ENCODE results near the gene TPI1. TPM values are rescaled to one million over a fixed set of nuclear protein-coding genes. Genes with fewer than 3 reads are reported as not detected.

TPI1 gene
- total RNA-seq, 1 experiment from 2014 or later: 549 TPM

GRCh38 chr12:6852651-6853354 is 14.5 kb upstream of the TPI1 start:
- peak overlapping the region; percentile 88 for H3K4me3 Mint-ChIP-seq (ENCODE audit: unreplicated experiment)
- TF ChIP-seq, protein P1, sequence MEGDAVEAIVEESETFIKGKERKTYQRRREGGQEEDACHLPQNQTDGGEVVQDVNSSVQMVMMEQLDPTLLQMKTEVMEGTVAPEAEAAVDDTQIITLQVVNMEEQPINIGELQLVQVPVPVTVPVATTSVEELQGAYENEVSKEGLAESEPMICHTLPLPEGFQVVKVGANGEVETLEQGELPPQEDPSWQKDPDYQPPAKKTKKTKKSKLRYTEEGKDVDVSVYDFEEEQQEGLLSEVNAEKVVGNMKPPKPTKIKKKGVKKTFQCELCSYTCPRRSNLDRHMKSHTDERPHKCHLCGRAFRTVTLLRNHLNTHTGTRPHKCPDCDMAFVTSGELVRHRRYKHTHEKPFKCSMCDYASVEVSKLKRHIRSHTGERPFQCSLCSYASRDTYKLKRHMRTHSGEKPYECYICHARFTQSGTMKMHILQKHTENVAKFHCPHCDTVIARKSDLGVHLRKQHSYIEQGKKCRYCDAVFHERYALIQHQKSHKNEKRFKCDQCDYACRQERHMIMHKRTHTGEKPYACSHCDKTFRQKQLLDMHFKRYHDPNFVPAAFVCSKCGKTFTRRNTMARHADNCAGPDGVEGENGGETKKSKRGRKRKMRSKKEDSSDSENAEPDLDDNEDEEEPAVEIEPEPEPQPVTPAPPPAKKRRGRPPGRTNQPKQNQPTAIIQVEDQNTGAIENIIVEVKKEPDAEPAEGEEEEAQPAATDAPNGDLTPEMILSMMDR (IDR thresholded peaks at IDR 0.05; ENCODE audit: unreplicated experiment): no peak
- H3K27me3 Mint-ChIP-seq (ENCODE audit: insufficient read depth, unreplicated experiment): no peaks in the 10 kb centered on the region
- CTCF ChIA-PET: interaction anchor here (0.6 to 7.3 kb wide), 10 partner anchors 13 to 282 kb away, joined by 3 to 40 read pairs (median 4); partner anchors contain the start of gene SPSB2
- peaks cover 31% of the 10 kb centered on the region for H3K4me1 Mint-ChIP-seq (ENCODE audit: insufficient read depth, unreplicated experiment)
- H3K27ac Mint-ChIP-seq (ENCODE audit: low read depth, unreplicated experiment): peak overlapping the region; percentile 90
- BruUV-seq (replicated peaks): no TSS peak
- no peaks in the 10 kb centered on the region for H3K9me3 Mint-ChIP-seq (ENCODE audit: unreplicated experiment)
- peak; percentile 38 for DNase-seq (ENCODE audit: unreplicated experiment)
- intact Hi-C loops (cut with micrococcal nuclease): loop anchor here (1.0 kb wide), 1 partner anchor 38 kb away; no protein-coding TSS in a partner anchor
- H3K36me3 Mint-ChIP-seq (ENCODE audit: insufficient read depth, unreplicated experiment): peaks cover 52% of the 10 kb centered on the region
- POLR2A ChIA-PET: interaction anchor here (0.6 to 7.9 kb wide), 27 partner anchors 9 to 654 kb away, joined by 3 to 130 read pairs (median 6); partner anchors contain the start of genes C12orf57, COPS7A, GNB3 and MLF2

- TF ChIP-seq, protein P1 (IDR thresholded peaks at IDR 0.05; ENCODE audit: unreplicated experiment): no peak
- no peak for DNase-seq (ENCODE audit: unreplicated experiment)
- ChIA-PET POLR2A (interaction anchor here (0.5 to 7.9 kb wide), 17 partner anchors 8 to 248 kb away, joined by 3 to 130 read pairs (median 10); partner anchors contain the start of genes COPS7A, MLF2, PTMS and SPSB2), CTCF (interaction anchor here (0.7 to 7.3 kb wide), 8 partner anchors 12 to 283 kb away, joined by 3 to 40 read pairs (median 8); partner anchors contain the start of gene SPSB2)
- Mint-ChIP-seq H3K27ac (ENCODE audit: low read depth, unreplicated experiment) (peak overlapping the region; percentile 90), H3K4me1 (ENCODE audit: insufficient read depth, unreplicated experiment) (peaks cover 31% of the 10 kb centered on the region), H3K27me3 (ENCODE audit: insufficient read depth, unreplicated experiment) (no peaks in the 10 kb centered on the region), H3K4me3 (ENCODE audit: unreplicated experiment) (peak overlapping the region; percentile 88), H3K36me3 (ENCODE audit: insufficient read depth, unreplicated experiment) (peaks cover 52% of the 10 kb centered on the region), H3K9me3 (ENCODE audit: unreplicated experiment) (no peaks in the 10 kb centered on the region)
- no TSS peak for BruUV-seq (replicated peaks)
- intact Hi-C loops (cut with micrococcal nuclease): no loop called here
Observed at GRCh38 chr12:6853626-6854025, 13.7 kb upstream of the TPI1 start.

DNA sequence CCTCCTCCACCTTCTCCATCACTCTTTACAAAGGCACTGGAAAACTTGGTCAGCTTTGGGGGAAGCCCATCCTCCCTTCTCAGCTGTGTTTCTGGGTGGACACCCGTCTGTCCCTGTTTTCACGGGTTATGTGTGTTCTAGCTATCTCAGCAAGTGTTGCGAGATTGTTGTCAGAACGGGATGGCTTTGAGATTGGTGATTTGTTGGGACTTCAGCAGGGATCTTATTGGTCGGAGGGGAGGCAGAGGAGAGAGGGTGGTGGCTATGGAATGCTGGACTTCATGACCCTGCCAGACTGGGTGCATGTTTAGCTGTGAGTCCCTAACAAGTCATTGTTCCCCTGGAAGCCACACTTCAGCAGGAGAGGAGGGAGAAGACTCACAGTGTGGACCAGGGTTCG is 13.3 kb upstream of the TPI1 start:
- peak overlapping the region; percentile 88 for H3K4me3 Mint-ChIP-seq (ENCODE audit: unreplicated experiment)
- H3K27ac Mint-ChIP-seq (ENCODE audit: low read depth, unreplicated experiment): peak overlapping the region; percentile 90
- H3K36me3 Mint-ChIP-seq (ENCODE audit: insufficient read depth, unreplicated experiment): peaks cover 52% of the 10 kb centered on the region
- TF ChIP-seq, protein P1 (IDR thresholded peaks at IDR 0.05; ENCODE audit: unreplicated experiment): no peak
- H3K9me3 Mint-ChIP-seq (ENCODE audit: unreplicated experiment): no peaks in the 10 kb centered on the region
- H3K27me3 Mint-ChIP-seq (ENCODE audit: insufficient read depth, unreplicated experiment): no peaks in the 10 kb centered on the region
- CTCF ChIA-PET: interaction anchor here (0.6 to 7.3 kb wide), 6 partner anchors 12 to 119 kb away, joined by 3 to 40 read pairs (median 10); partner anchors contain the start of gene SPSB2
- no TSS peak for BruUV-seq (replicated peaks)
- POLR2A ChIA-PET: interaction anchor here (0.5 to 7.9 kb wide), 5 partner anchors 13 to 246 kb away, joined by 3 to 130 read pairs (median 11); partner anchors contain the start of genes MLF2 and TPI1
- DNase-seq (ENCODE audit: unreplicated experiment): no peak
- peaks cover 31% of the 10 kb centered on the region for H3K4me1 Mint-ChIP-seq (ENCODE audit: insufficient read depth, unreplicated experiment)
- intact Hi-C loops (cut with micrococcal nuclease): no loop called here

DNA sequence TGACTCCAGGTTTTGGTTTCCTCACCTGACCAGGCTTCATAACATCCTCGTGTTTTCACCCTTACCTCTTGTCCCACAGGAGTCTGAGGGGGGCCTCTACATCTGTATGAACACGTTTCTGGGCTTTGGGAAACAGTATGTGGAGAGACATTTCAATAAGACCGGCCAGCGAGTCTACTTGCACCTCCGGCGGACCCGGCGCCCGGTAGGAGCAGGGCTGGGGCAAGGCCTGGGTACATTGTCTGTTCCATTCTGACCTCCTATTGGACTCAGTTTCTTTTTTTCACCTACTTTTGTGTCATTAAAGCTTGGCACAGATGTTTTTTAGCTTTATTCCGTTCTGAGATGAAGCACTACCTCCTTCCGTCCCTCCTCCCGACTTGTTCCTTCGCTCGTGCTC is 12.0 kb upstream of the TPI1 start:
- Mint-ChIP-seq H3K4me3 (ENCODE audit: unreplicated experiment) (no peak overlapping the region), H3K36me3 (ENCODE audit: insufficient read depth, unreplicated experiment) (peaks cover 52% of the 10 kb centered on the region), H3K4me1 (ENCODE audit: insufficient read depth, unreplicated experiment) (peaks cover 19% of the 10 kb centered on the region), H3K9me3 (ENCODE audit: unreplicated experiment) (no peaks in the 10 kb centered on the region), H3K27ac (ENCODE audit: low read depth, unreplicated experiment) (no peak overlapping the region), H3K27me3 (ENCODE audit: insufficient read depth, unreplicated experiment) (no peaks in the 10 kb centered on the region)
- CTCF ChIA-PET: interaction anchor here (0.6 to 7.3 kb wide), 5 partner anchors 14 to 77 kb away, joined by 3 to 40 read pairs (median 3); partner anchors contain the start of gene SPSB2
- no TSS peak for BruUV-seq (replicated peaks)
- TF ChIP-seq, protein P1 (IDR thresholded peaks at IDR 0.05; ENCODE audit: unreplicated experiment): no peak
- intact Hi-C loops (cut with micrococcal nuclease): no loop called here
- DNase-seq (ENCODE audit: unreplicated experiment): no peak
- POLR2A ChIA-PET: interaction anchor here (0.9 to 7.9 kb wide), 2 partner anchors 12 to 17 kb away, joined by 3 to 130 read pairs; partner anchors contain the start of gene TPI1

All from MCF 10A (cell line).